T-cell (primary cell): ENCODE results near the gene ARHGEF25. TPM values are rescaled to one million over a fixed set of nuclear protein-coding genes. Genes with fewer than 3 reads are reported as not detected.
"Not testable (repeated sequence)": the region's sequence is repeated elsewhere in the genome, so short reads cannot be mapped to it uniquely, and the experiment has no call there.

Source experiments
- ATAC-seq, 4 experiments: fragments of 200-7000 bp in 3 of 4; fragments of 150-1000 bp in 1 of 4; cut with Tn5 transposase; replicated peaks in 1 of 4; 1 replicate in 3 of 4; 2 replicates in 1 of 4; pipeline ENCODE4 v1.10.0; 2021; ENCODE audit warnings: moderate library complexity in 3 of 4, mild to moderate bottlenecking in 2 of 4, moderate number of reproducible peaks in 1 of 4
- CTCF ChIA-PET, 2 donors: fragments of 300-600 bp; sonication (Branson Sonifier 250); formaldehyde crosslinking; loops; one replicate each; lab custom pipeline; 2022; ENCODE audit warnings: antibody characterized with exemption in 2 of 2; lab: Charles Lee
- POLR2A ChIA-PET, 2 donors: fragments of 300-600 bp; sonication (Branson Sonifier 250); formaldehyde crosslinking; loops; one replicate each; lab custom pipeline; 2022; ENCODE audit warnings: antibody characterized with exemption in 2 of 2; lab: Charles Lee
- DNase-seq, 35 experiments: peaks; one replicate each; pipeline versions ENCODE4 v3.0.0 to v3.0.0-alpha.2; 2013 to 2023
- H3K27ac ChIP-seq: one replicate; pipeline ENCODE4 v1.5.1; 2013; ENCODE audit warnings: low read length
- H3K27me3 ChIP-seq, 2 experiments: replicated peaks in 1 of 2; 1 replicate in 1 of 2; 2 replicates in 1 of 2; pipeline versions ENCODE4 v1.6.1 to v1.7.0; 2013; ENCODE audit warnings: low read length in 1 of 2, mixed read lengths in 1 of 2; ENCODE audit not compliant: control insufficient read depth in 2 of 2, insufficient read depth in 2 of 2; ENCODE audit errors: extremely low read depth in 1 of 2
- H3K36me3 ChIP-seq, 2 donors: 1 replicate in 1 of 2; 2 replicates in 1 of 2; pipeline versions ENCODE4 v1.6.1 to v1.7.0; 2013; ENCODE audit warnings: low read length in 1 of 2; ENCODE audit not compliant: control insufficient read depth in 2 of 2, insufficient read depth in 1 of 2; ENCODE audit errors: extremely low read depth in 1 of 2
- H3K4me1 ChIP-seq, 2 experiments: 1 replicate in 1 of 2; 2 replicates in 1 of 2; pipeline versions ENCODE4 v1.6.1 to v1.7.0; 2013; ENCODE audit warnings: low read length in 2 of 2, mixed read lengths in 1 of 2; ENCODE audit not compliant: insufficient read depth in 2 of 2, control insufficient read depth in 1 of 2; ENCODE audit errors: extremely low read depth in 1 of 2
- H3K4me3 ChIP-seq, 2 donors: 1 replicate in 1 of 2; 2 replicates in 1 of 2; pipeline versions ENCODE4 v1.5.1 to v1.7.0; 2013; ENCODE audit warnings: mild to moderate bottlenecking in 2 of 2, low read length in 1 of 2, moderate library complexity in 1 of 2; ENCODE audit not compliant: control insufficient read depth in 1 of 2; ENCODE audit errors: extremely low read depth in 1 of 2
- H3K9me3 ChIP-seq: 2 replicates; pipeline ENCODE4 v1.7.0; 2013
- H3K27ac Mint-ChIP-seq, 2 donors: one replicate each; pipeline ENCODE4 v1.8.0; 2020 to 2021; ENCODE audit warnings: mild to moderate bottlenecking in 2 of 2, mixed read lengths in 2 of 2
- H3K27me3 Mint-ChIP-seq, 2 donors: one replicate each; pipeline ENCODE4 v1.8.0; 2021 to 2022; ENCODE audit warnings: mixed read lengths in 2 of 2
- H3K36me3 Mint-ChIP-seq: one replicate; pipeline ENCODE4 v1.8.0; 2021; ENCODE audit warnings: mixed read lengths
- H3K4me1 Mint-ChIP-seq, 3 donors: one replicate each; pipeline ENCODE4 v1.8.0; 2020 to 2022; ENCODE audit warnings: mixed read lengths in 3 of 3, mild to moderate bottlenecking in 1 of 3
- H3K4me3 Mint-ChIP-seq, 3 donors: one replicate each; pipeline ENCODE4 v1.8.0; 2020 to 2022; ENCODE audit warnings: mild to moderate bottlenecking in 3 of 3, mixed read lengths in 3 of 3, moderate library complexity in 3 of 3
- H3K9me3 Mint-ChIP-seq, 3 donors: one replicate each; pipeline ENCODE4 v1.8.0; 2020 to 2022; ENCODE audit warnings: mixed read lengths in 3 of 3
- WGBS: methylation state at CpG from one replicate; pipeline ENCODE4 v1.1.5; 2013; ENCODE audit warnings: missing lambda C conversion rate; ENCODE audit not compliant: insufficient coverage; 5-methylcytosine and 5-hydroxymethylcytosine counted together
- total RNA-seq, 35 experiments: library from RNA in 6 of 35; stranded (reverse) in 6 of 35; fragments of 120-200 nt in 1 of 35; gene quantifications; one replicate each; pipeline versions ENCODE4 v1.2.1 to v1.2.4 and lab custom pipeline; 2013 to 2026

The ARHGEF25 gene
- total RNA-seq, 5 donors from 2014 or later (not counting 1 experiment from before 2014, with no cell fraction given): 0.67 to 1.4 (median 0.84) TPM

DNA sequence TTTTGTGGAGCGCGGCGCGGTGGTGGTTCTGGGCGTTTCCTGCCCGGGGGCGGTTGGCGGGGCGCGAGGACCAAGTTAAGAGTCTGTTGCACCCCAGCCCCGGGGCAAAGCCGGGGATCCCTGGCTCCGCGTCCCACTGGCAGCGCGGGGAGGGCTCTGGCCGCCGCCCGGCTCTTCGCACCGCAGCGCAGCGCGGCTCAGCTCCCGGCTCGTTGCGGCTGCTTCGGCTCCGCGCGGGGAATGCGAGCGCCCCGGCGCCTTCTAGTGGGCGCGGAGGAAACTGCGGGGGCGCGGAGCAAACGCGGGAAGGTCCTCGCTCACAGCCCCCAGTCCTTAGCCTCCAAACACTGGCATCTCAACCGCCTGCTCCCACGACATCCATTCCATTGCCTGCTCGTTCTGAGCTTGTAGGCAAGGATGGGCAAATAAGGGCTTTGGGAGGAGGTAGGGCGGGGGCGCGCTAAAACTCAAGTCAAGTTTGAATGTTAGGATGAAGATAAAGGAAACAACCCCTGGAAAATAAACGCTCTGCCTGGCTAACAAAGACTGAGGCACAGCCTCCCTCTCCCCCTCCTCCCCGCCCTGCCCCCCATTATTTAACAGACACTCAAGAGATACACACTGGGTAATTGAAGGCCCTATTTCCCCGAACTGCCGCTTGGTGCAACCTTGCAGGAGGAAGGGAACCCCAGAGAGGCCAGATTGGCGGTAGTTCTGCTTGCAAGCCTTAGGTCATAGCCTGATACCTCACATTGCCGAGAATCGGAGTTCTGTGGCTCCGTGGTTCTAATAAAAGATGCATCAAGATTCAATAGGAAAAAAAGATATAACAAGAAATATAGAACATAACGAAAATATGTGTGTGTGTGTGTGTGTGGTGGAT lies 22.0 kb downstream of the ARHGEF25 start, which contains the start of gene B4GALNT1:
TSS of gene B4GALNT1 (minus strand) at position 244 of the 883 bp plus-strand sequence. CDS start 1,069 bp downstream, outside the sequence.
- H3K27me3 Mint-ChIP-seq: peaks cover 27 to 56% of the 10 kb centered on the region in 2 donors
- H3K9me3 Mint-ChIP-seq: no peaks in the 10 kb centered on the region
- H3K27ac ChIP-seq: no peak within 1 kb of the TSS
- H3K27ac Mint-ChIP-seq: no peak within 1 kb of the TSS
- POLR2A ChIA-PET: no interaction called here
- peak within 1 kb of the TSS; percentile 47 to 73 (median 59) for H3K4me3 Mint-ChIP-seq
- DNase-seq: peak in 32 of 35 experiments; percentile 33 to 80 (median 50)
- H3K36me3 Mint-ChIP-seq: no peaks in the 10 kb centered on the region
- peaks cover 0 to 19% of the 10 kb centered on the region in 2 experiments for H3K4me1 ChIP-seq
- H3K36me3 ChIP-seq: no peaks in the 10 kb centered on the region
- H3K27me3 ChIP-seq: peaks cover 9 to 68% of the 10 kb centered on the region in 2 experiments
- peak within 1 kb of the TSS; percentile 51 to 53 for H3K4me3 ChIP-seq
- H3K9me3 ChIP-seq: no peaks in the 10 kb centered on the region
- CTCF ChIA-PET: interaction anchor here (0.6 to 1.7 kb wide), 13 partner anchors 9 to 206 kb away, joined by 3 to 11 read pairs (median 4); partner anchors contain the start of gene PIP4K2C (in 1 of the 2)
- WGBS: 2% methylated on average over 45 of the region's 58 CpGs
- peaks cover 0 to 13% (median 8%) of the 10 kb centered on the region in 3 donors for H3K4me1 Mint-ChIP-seq
- ATAC-seq: peak; percentile 89 to 92 (median 90)

DNA sequence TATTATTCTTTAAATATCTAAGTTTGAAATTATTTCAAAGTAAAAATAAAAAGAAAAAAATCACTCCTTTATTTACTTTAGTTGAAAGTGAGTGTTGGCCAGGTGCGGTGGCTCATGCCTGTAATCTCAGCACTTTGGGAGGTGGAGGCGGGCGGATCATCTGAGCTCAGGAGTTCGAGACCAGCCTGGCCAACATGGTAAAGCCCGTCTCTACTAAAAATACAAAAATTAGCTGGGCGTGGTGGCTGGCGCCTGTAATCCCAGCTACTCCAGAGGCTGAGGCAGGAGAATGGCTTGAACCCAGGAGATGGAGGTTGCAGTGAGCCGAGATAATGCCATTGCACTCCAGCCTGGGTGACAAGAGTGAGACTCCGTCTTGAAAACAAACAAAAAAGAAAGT lies 25.5 kb downstream of the ARHGEF25 start:
- H3K36me3 Mint-ChIP-seq, CTCF ChIA-PET, DNase-seq, H3K27ac Mint-ChIP-seq, H3K4me3 Mint-ChIP-seq, H3K9me3 Mint-ChIP-seq, H3K4me1 Mint-ChIP-seq, H3K36me3 ChIP-seq, POLR2A ChIA-PET, H3K4me3 ChIP-seq, H3K9me3 ChIP-seq, H3K27ac ChIP-seq, ATAC-seq: not testable (repeated sequence)
- H3K4me1 ChIP-seq: peaks cover 0 to 16% of the 10 kb centered on the region in 2 experiments
- peaks cover 3 to 43% of the 10 kb centered on the region in 2 experiments for H3K27me3 ChIP-seq
- H3K27me3 Mint-ChIP-seq: peaks cover 20 to 35% of the 10 kb centered on the region in 2 donors
- WGBS: 100% methylated on average over 1 of the region's 9 CpGs

DNA sequence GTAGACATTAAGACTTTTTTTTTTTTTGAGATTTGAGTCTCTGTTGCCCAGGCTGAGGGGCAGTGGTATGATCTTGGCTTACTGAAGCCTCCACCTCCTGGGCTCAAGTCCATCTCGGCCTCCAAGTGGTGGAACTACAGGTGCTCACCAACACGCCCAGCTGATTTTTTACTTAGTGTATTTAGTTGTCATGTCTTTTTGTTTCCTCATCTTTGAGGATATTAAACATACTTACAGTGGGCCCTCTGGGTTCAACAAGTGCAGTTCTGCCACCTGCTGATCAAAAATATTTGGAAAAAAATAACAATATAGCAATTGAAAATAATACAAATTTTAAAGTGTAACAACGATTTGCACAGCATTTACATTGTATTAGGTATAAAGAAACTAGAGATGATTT lies 26.1 kb downstream of the ARHGEF25 start:
- DNase-seq (no peak), ATAC-seq (no peak)
- ChIA-PET POLR2A (interaction anchor here in 1 of 2 donors (0.9 kb wide), 1 partner anchor 157 kb away, joined by 3 read pairs; the partner anchor contains the start of gene ARHGAP9), CTCF (interaction anchor here in 1 of 2 donors (0.8 to 1.2 kb wide), 3 partner anchors 54 to 178 kb away, joined by 3 to 4 read pairs (median 4); no protein-coding TSS in a partner anchor)
- Mint-ChIP-seq H3K27ac (no peak overlapping the region), H3K9me3 (no peaks in the 10 kb centered on the region), H3K36me3 (no peaks in the 10 kb centered on the region), H3K27me3 (peaks cover 16 to 34% of the 10 kb centered on the region in 2 donors), H3K4me3 (no peak overlapping the region), H3K4me1 (peaks cover 0 to 6% (median 5%) of the 10 kb centered on the region in 3 donors)
- no CpG with 5 or more reads among the region's 3 CpGs for WGBS
- Histone ChIP-seq H3K27me3 (peaks cover 3 to 36% of the 10 kb centered on the region in 2 experiments), H3K9me3 (no peaks in the 10 kb centered on the region), H3K4me1 (peaks cover 0 to 10% of the 10 kb centered on the region in 2 experiments), H3K4me3 (no peak overlapping the region), H3K27ac (no peak overlapping the region), H3K36me3 (no peaks in the 10 kb centered on the region)

DNA sequence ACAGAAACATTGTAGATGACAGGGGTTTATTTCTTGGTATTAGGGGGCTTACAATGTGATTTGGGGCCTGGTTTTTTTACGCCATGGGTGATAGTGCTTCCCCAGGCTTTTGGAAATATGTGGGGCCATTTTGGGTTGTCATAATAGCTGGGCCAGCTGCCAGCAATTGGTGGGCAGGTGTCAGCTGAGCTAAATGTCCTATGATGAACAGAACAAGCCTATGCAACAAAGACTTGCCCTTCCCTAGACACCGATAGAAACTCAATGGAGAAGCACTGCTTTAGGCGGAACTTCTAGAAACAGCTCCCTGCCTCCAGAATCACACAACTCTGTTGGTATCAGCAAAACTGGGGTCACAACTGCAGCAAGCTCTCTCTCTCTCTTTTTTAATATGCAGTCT lies 26.9 kb downstream of the ARHGEF25 start:
- 100% methylated on average over 1 of the region's 3 CpGs for WGBS
- Mint-ChIP-seq H3K4me1 (peaks cover 0 to 5% (median 5%) of the 10 kb centered on the region in 3 donors), H3K27me3 (peaks cover 16 to 33% of the 10 kb centered on the region in 2 donors), H3K9me3 (no peaks in the 10 kb centered on the region), H3K27ac (no peak overlapping the region), H3K36me3 (no peaks in the 10 kb centered on the region), H3K4me3 (no peak overlapping the region)
- peaks cover 3 to 33% of the 10 kb centered on the region in 2 experiments for H3K27me3 ChIP-seq
- ATAC-seq (no peak), DNase-seq (no peak)
- ChIA-PET POLR2A (interaction anchor here in 1 of 2 donors (0.9 kb wide), 1 partner anchor 158 kb away, joined by 3 read pairs; the partner anchor contains the start of gene ARHGAP9), CTCF (interaction anchor here in 1 of 2 donors (0.8 to 1.2 kb wide), 3 partner anchors 55 to 179 kb away, joined by 3 to 4 read pairs (median 4); no protein-coding TSS in a partner anchor)
- H3K36me3 ChIP-seq: no peaks in the 10 kb centered on the region
- no peak overlapping the region for H3K27ac ChIP-seq
- no peaks in the 10 kb centered on the region for H3K9me3 ChIP-seq
- no peak overlapping the region for H3K4me3 ChIP-seq
- H3K4me1 ChIP-seq: peaks cover 0 to 3% of the 10 kb centered on the region in 2 experiments

DNA sequence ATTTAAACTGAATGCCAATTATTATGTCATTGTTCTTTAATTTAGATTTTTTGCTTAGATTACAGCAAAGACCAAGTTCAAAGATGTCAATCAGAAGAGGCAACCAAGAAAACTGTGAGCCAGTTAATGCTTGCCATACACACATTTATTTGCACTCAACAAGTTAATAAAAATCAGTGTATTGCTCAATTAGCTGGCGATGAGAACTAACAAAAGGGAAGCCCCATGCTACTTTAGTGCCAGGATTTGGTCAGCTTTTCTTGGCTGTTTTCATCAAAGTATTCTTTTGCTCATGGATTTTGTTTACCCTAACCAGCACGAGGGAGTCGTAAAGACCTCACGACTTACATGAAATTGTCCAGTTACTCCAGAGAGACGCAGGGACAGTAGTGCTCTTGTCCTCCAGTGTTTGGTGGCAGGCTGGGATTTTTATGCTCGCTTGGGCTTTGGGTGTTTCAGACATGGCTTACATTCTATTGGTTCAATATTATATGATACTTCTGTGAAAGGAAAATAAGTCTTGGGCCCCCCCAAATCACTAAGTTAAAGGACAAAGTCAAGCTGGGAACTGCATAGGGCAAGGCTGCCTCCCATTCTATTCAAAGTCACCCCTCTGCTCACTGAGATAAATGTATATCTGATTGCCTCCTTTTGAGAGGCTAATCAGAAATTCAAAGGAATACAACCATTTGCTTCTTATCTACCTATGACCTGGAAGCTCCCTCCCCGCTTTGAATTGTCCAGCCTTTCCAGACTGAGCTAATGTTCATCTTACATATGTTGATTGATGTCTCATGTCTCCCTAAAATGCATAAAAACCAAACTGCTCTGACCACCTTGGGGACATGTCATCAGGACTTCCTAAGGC lies 29.2 kb downstream of the ARHGEF25 start:
- Histone ChIP-seq H3K27ac (no peak overlapping the region), H3K9me3 (no peaks in the 10 kb centered on the region), H3K4me3 (no peak overlapping the region), H3K4me1 (no peaks in the 10 kb centered on the region), H3K36me3 (no peaks in the 10 kb centered on the region), H3K27me3 (peaks cover 0 to 24% of the 10 kb centered on the region in 2 experiments)
- H3K4me1 Mint-ChIP-seq: no peaks in the 10 kb centered on the region
- ChIA-PET POLR2A (no interaction called here), CTCF (interaction anchor here in 1 of 2 donors (0.6 kb wide), 1 partner anchor 45 kb away, joined by 3 read pairs; no protein-coding TSS in a partner anchor)
- H3K27ac Mint-ChIP-seq: no peak overlapping the region
- H3K4me3 Mint-ChIP-seq: no peak overlapping the region
- ATAC-seq (no peak), DNase-seq (no peak)
- WGBS: 82% methylated on average over 5 of the region's 7 CpGs
- no peaks in the 10 kb centered on the region for H3K9me3 Mint-ChIP-seq
- no peaks in the 10 kb centered on the region for H3K36me3 Mint-ChIP-seq
- peaks cover 13 to 21% of the 10 kb centered on the region in 2 donors for H3K27me3 Mint-ChIP-seq
